Epithelial cell of esophagus (primary cell): ENCODE results near the gene KDM4C.
"Not testable (repeated sequence)": the region's sequence is repeated elsewhere in the genome, so short reads cannot be mapped to it uniquely, and the experiment has no call there.

ENCODE experiments used
- DNase-seq: peaks from one replicate; pipeline ENCODE4 v3.0.0; 2010; ENCODE audit warnings: low read depth
- H3K4me3 ChIP-seq: 2 replicates; pipeline ENCODE4 v1.5.1; 2011; ENCODE audit warnings: mild to moderate bottlenecking, low read length, control low read depth
- TF ChIP-seq, protein P1 (sequence below): IDR thresholded peaks from 2 replicates; pipeline ENCODE4 v1.5.1; 2011; ENCODE audit warnings: low read depth, mild to moderate bottlenecking, low read length, control low read depth, inconsistent platforms; ENCODE audit not compliant: insufficient read depth; ENCODE audit errors: missing control alignments

The KDM4C gene

DNA sequence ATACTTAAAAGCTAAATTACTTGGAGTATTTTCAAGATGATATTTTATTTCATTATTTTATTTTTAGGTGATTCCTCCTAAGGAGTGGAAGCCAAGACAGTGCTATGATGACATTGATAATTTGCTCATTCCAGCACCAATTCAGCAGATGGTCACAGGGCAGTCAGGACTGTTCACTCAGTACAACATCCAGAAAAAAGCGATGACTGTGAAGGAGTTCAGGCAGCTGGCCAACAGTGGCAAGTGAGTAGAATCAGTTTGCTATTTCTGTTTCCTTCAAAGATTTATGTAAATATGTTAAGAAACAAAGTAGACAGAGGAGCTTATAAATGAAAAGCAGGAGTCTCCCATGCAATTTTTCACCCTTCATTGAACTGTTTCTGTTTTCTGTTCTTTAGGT is 47.8 kb downstream of the KDM4C start:
- H3K4me3 ChIP-seq = no peak overlapping the region
- DNase-seq = no peak
- TF ChIP-seq, protein P1, sequence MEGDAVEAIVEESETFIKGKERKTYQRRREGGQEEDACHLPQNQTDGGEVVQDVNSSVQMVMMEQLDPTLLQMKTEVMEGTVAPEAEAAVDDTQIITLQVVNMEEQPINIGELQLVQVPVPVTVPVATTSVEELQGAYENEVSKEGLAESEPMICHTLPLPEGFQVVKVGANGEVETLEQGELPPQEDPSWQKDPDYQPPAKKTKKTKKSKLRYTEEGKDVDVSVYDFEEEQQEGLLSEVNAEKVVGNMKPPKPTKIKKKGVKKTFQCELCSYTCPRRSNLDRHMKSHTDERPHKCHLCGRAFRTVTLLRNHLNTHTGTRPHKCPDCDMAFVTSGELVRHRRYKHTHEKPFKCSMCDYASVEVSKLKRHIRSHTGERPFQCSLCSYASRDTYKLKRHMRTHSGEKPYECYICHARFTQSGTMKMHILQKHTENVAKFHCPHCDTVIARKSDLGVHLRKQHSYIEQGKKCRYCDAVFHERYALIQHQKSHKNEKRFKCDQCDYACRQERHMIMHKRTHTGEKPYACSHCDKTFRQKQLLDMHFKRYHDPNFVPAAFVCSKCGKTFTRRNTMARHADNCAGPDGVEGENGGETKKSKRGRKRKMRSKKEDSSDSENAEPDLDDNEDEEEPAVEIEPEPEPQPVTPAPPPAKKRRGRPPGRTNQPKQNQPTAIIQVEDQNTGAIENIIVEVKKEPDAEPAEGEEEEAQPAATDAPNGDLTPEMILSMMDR = no peak

DNA sequence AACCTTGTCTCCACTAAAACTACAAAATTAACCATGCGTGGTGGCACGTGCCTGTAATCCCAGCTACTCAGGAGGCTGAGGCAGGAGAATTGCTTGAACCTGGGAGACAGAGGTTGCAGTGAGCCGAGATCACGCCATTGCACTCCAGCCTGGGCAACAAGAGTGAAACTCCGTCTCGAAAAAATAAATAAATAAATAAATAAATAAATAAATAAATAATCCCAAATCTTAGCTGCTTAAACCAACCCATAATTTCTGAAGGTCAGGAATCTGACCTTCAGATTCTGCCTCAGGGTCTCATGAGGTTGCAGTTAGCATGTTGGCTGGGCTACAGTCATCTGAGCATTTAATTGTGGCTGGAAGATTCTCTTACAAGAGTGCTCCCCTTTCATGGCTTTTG is 48.5 kb downstream of the KDM4C start:
- H3K4me3 ChIP-seq, DNase-seq: not testable (repeated sequence)

GRCh38 chr9:6807669-6808068 is 49.9 kb downstream of the KDM4C start:
- DNase-seq, H3K4me3 ChIP-seq: not testable (repeated sequence)

- DNase-seq = no peak
- H3K4me3 ChIP-seq = no peak overlapping the region
- TF ChIP-seq, protein P1 = no peak
These were observed 53.7 kb downstream of the KDM4C start for GRCh38 chr9:6811436-6811835.

GRCh38 chr9:6816581-6816980 is 58.8 kb downstream of the KDM4C start:
- TF ChIP-seq, protein P1 = no peak
- no peak for DNase-seq
- no peak overlapping the region for H3K4me3 ChIP-seq

DNA sequence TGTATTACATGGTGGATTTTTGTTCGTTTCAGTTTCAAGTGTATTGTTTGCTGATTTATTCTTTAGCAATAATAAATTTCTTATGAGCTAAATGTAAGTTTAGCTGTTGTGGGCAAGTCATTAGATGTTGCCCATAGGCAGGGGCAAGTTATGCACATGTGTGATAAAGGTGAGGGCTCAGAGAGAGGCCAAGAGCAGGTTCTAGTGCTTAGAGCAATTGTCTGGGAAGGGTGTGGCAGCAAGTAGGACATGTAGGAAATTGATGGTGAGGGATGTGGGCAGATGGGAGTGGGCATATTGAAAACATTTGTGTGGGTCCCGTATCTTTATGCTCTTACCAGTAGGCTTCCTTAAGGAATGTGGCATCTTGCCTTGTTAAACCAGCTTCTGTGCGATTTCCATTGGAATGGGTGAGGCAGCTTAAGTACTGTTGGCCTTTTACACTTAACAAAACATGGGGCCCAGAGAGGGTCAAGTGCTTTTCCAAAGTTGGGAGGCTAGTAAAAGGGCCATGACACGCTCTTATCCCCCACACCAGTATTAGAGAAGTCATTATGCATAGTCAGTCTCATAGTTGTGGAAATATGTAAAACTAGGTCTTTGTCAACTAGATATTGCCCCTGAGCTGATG is 60.6 kb downstream of the KDM4C start:
- DNase-seq = no peak
- TF ChIP-seq, protein P1 = no peak
- no peak overlapping the region for H3K4me3 ChIP-seq

DNA sequence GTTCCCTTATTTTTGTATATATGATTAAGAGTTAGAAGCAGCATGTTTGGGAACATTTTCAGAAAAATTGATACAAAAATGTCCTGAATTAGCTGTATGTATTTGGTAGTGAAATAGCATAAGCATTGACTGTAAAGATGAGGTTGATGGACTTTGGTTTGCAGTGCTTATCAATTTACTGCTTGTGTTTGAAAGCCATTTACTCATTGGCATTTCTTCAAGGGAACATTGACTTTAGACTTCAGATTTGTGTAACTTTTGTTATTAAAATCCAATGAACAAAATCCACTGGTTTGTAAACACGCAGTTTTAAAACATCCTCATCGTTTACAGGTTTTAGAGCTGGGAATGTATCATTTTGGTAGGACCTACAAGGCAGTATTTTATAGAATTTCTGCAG is 61.3 kb downstream of the KDM4C start:
- no peak overlapping the region for H3K4me3 ChIP-seq
- no peak for DNase-seq
- TF ChIP-seq, protein P1 = no peak

- no peak overlapping the region for H3K4me3 ChIP-seq
- no peak for DNase-seq
- TF ChIP-seq, protein P1 = no peak
These were observed 61.8 kb downstream of the KDM4C start for GRCh38 chr9:6819529-6819928.
